ENCODE measurements around the gene CLEC4M. TPM values are rescaled to one million over a fixed set of nuclear protein-coding genes. Genes with fewer than 3 reads are reported as not detected.

The CLEC4M gene
- total and polyA plus RNA-seq, 2 experiments from 2014 or later = not detected

- TF ChIP-seq ZNF462 (CRISPR knock-in tag; IDR thresholded peaks at IDR 0.05) = no peak
- no peak for TF ChIP-seq CREB1 (CRISPR knock-in tag; IDR thresholded peaks at IDR 0.05; ENCODE audit: low read depth)
- TF ChIP-seq EZH2 (IDR thresholded peaks at IDR 0.05; ENCODE audit: low read depth, unreplicated experiment) = no peak
- TF ChIP-seq ZNF331 (CRISPR knock-in tag; IDR thresholded peaks at IDR 0.05; ENCODE audit: low read depth) = no peak
- no peak for TF ChIP-seq POLR2AphosphoS5 (IDR thresholded peaks at IDR 0.05; ENCODE audit: low read depth)
- no peak for TF ChIP-seq JUNB (IDR thresholded peaks at IDR 0.05; ENCODE audit: unreplicated experiment)
- no peak for TF ChIP-seq STAT1 (IDR thresholded peaks at IDR 0.05; ENCODE audit: unreplicated experiment)
These were observed 43.2 kb downstream of the CLEC4M start (continued) for GRCh38 chr19:7806234-7806633.

- H3K9me3 Mint-ChIP-seq = peaks cover 26% of the 10 kb centered on the region
- TF ChIP-seq ZNF331 (CRISPR knock-in tag; IDR thresholded peaks at IDR 0.05; ENCODE audit: low read depth) (no peak), CREB1 (CRISPR knock-in tag; IDR thresholded peaks at IDR 0.05; ENCODE audit: low read depth) (no peak), NANOG (IDR thresholded peaks at IDR 0.05; ENCODE audit: borderline replicate concordance) (no peak), ZNF114 (CRISPR knock-in tag; IDR thresholded peaks at IDR 0.05) (no peak), JUNB (IDR thresholded peaks at IDR 0.05; ENCODE audit: unreplicated experiment) (no peak), STAT1 (IDR thresholded peaks at IDR 0.05; ENCODE audit: unreplicated experiment) (no peak), CTCF (conservative IDR thresholded peaks at IDR 0.05; ENCODE audit: low read depth in 2 of 2) (no peak), POLR2AphosphoS5 (IDR thresholded peaks at IDR 0.05; ENCODE audit: low read depth) (no peak), EZH2phosphoT487 (IDR thresholded peaks at IDR 0.05; ENCODE audit: unreplicated experiment) (no peak), EZH2 (IDR thresholded peaks at IDR 0.05; ENCODE audit: low read depth, unreplicated experiment) (no peak)
These were observed 43.8 kb downstream of the CLEC4M start for GRCh38 chr19:7806876-7807275.

More at GRCh38 chr19:7806876-7807275, 43.8 kb downstream of the CLEC4M start:
- peaks cover 5% of the 10 kb centered on the region for H3K27me3 Mint-ChIP-seq (ENCODE audit: insufficient read depth, low read depth, poor library complexity)
- ATAC-seq (no peak), DNase-seq (ENCODE audit: low spot score) (no peak)
- peaks cover 17% of the 10 kb centered on the region for H3K36me3 Mint-ChIP-seq (ENCODE audit: low read depth)
- Histone ChIP-seq H3K79me2 (replicated peaks; ENCODE audit: insufficient read depth) (no peaks in the 10 kb centered on the region), H3K4me1 (ENCODE audit: insufficient read depth) (no peaks in the 10 kb centered on the region), H3K36me3 (ENCODE audit: insufficient read depth) (no peaks in the 10 kb centered on the region; the same call in 1 of the 2 replicates), H2AFZ (no peak overlapping the region), H3K4me3 (no peak overlapping the region), H4K20me1 (replicated peaks; ENCODE audit: insufficient read depth) (no peaks in the 10 kb centered on the region), H3K27ac (ENCODE audit: low read depth) (no peak overlapping the region), H3K9me2 (ENCODE audit: insufficient read depth) (no peaks in the 10 kb centered on the region), H3K4me2 (no peak overlapping the region), H3F3A (replicated peaks; ENCODE audit: low read depth) (no peaks in the 10 kb centered on the region), H3K27me3 (ENCODE audit: insufficient read depth) (no peaks in the 10 kb centered on the region)
- H3K4me1 Mint-ChIP-seq = peaks cover 3% of the 10 kb centered on the region; the same call in 2 of the 3 replicates
- H3K4me3 Mint-ChIP-seq = no peak overlapping the region
- no peak overlapping the region for H3K27ac Mint-ChIP-seq

Data from GM23338 (cell line).